Ovary (tissue), 9 donors: ENCODE data around the gene AMD1. TPM values are rescaled to one million over a fixed set of nuclear protein-coding genes. Genes with fewer than 3 reads are reported as not detected.

Experiments
- DNase-seq, 5 donors: peaks; one replicate each; pipeline ENCODE4 v3.0.0-alpha.2; 2019 to 2020
- H3K27ac ChIP-seq, 2 donors: fragments of 200-600 bp; one replicate each; pipeline versions ENCODE4 v1.5.1 to v1.8.0; 2019 to 2022
- H3K27me3 ChIP-seq: fragments of 200-600 bp; one replicate; pipeline ENCODE4 v1.8.0; 2022
- H3K36me3 ChIP-seq: fragments of 200-600 bp; sonication (generic); one replicate; pipeline ENCODE4 v1.5.1; 2019
- H3K4me1 ChIP-seq: one replicate; pipeline ENCODE4 v1.8.1; 2013; ENCODE audit warnings: mild to moderate bottlenecking, moderate library complexity; ENCODE audit not compliant: insufficient read depth
- H3K4me3 ChIP-seq: fragments of 200-600 bp; sonication (generic); one replicate; pipeline ENCODE4 v1.5.1; 2017
- H3K9me3 ChIP-seq, 2 donors: fragments of 200-600 bp in 1 of 2; sonication (generic) in 1 of 2; one replicate each; pipeline versions ENCODE4 v1.5.1 to v1.8.1; 2013 to 2019; ENCODE audit warnings: mild to moderate bottlenecking in 1 of 2, moderate library complexity in 1 of 2
- CTCF ChIP-seq, 3 donors: fragments of 450-650 bp in 2 of 3; fragments of 200-600 bp in 1 of 3; IDR thresholded peaks; one replicate each; pipeline versions ENCODE4 v1.5.1 to v1.8.0; 2016 to 2022; ENCODE audit warnings: antibody characterized with exemption in 3 of 3, mild to moderate bottlenecking in 1 of 3
- EP300 ChIP-seq: sonication (generic); formaldehyde crosslinking; IDR thresholded peaks from one replicate; pipeline ENCODE4 v1.6.1; 2017; ENCODE audit warnings: antibody characterized with exemption
- POLR2A ChIP-seq: fragments of 450-650 bp; IDR thresholded peaks from one replicate; pipeline ENCODE4 v1.6.1; 2017; ENCODE audit warnings: antibody characterized with exemption, mild to moderate bottlenecking, moderate library complexity
- WGBS, 3 donors: extraction: QIAGEN DNeasy Blood & Tissue Kit in 1 of 3; methylation state at CpG; one replicate each; pipeline versions ENCODE4 v1.1.5 to v1.1.7; 2013 to 2017; 5-methylcytosine and 5-hydroxymethylcytosine counted together
- intact Hi-C, 4 donors: fragments of 100-400 bp; cut with DNase I; formaldehyde crosslinking; loops; one replicate each; pipeline versions ENCODE4 v1.11.0 to v1.15.1; 2022 to 2023
- polyA plus RNA-seq, 2 donors: library from polyadenylated mRNA; stranded (reverse); fragments of 200-250 nt in 1 of 2; fragments of 350-450 nt in 1 of 2; fragmentation: Illumina TruSeq in 1 of 2; extraction: RNeasy Lipid Tissue Mini Kit (QIAGEN cat#74804) in 1 of 2; gene quantifications; one replicate each; pipeline ENCODE4 v1.2.3, GENCODE V29; 2013 to 2014
- total RNA-seq, 7 donors: library from RNA; depleted of rRNA in 2 of 7; stranded (reverse); fragments of >200 nt in 2 of 7; fragmentation: NEBNext Ultra II Directional in 3 of 7; extraction: Animal tissue kit (Norgen Biotek cat#: 25700) in 3 of 7; gene quantifications; one replicate each; pipeline versions ENCODE4 v1.1.0 to v1.2.4, GENCODE V29; 2016 to 2023
- donor health status: DM: no; HTN: no; CAD: no; lungs with moderate emphysema.
- donor health status: DM: no; HTN: no; CAD: no.
- donor health status: Bipolar disorder and iron deficiency.
- donor health status: DM: yes; HTN: yes; CAD: no.
- donor health status: DM: no; HTN: no; CAD: no.
- donor health status: DM: yes; HTN: yes; CAD: no.

The AMD1 gene
- total and polyA plus RNA-seq, 9 donors = 24.4 to 67.8 (median 60.3) TPM

- H3K4me1 ChIP-seq = no peaks in the 10 kb centered on the region
- no peaks in the 10 kb centered on the region for H3K36me3 ChIP-seq
- WGBS, 3 donors = 74 to 79% (median 78%) methylated on average over 5 of the region's 5 CpGs
- H3K9me3 ChIP-seq = no peaks in the 10 kb centered on the region
- H3K27ac ChIP-seq = no peak overlapping the region
- intact Hi-C loops = no loop called here
- DNase-seq = no peak
- H3K4me3 ChIP-seq = no peak overlapping the region
- TF ChIP-seq CTCF (IDR thresholded peaks at IDR 0.05) (no peak), EP300 (no peak), POLR2A (no peak)
- H3K27me3 ChIP-seq = no peaks in the 10 kb centered on the region
Measured at GRCh38 chr6:110853754-110854477, 20.7 kb upstream of the AMD1 start.

- Histone ChIP-seq H3K4me3 (no peak overlapping the region), H3K4me1 (no peaks in the 10 kb centered on the region), H3K9me3 (no peaks in the 10 kb centered on the region), H3K27me3 (no peaks in the 10 kb centered on the region), H3K27ac (no peak overlapping the region), H3K36me3 (no peaks in the 10 kb centered on the region)
- intact Hi-C loops = loop anchor here in 1 of 4 donors (5.0 kb wide), 1 partner anchor 876 kb away; no protein-coding TSS in a partner anchor
- WGBS, 3 donors = 94 to 96% (median 96%) methylated on average over 3 of the region's 3 CpGs
- TF ChIP-seq CTCF (IDR thresholded peaks at IDR 0.05) (no peak), POLR2A (no peak), EP300 (no peak)
- DNase-seq = no peak
Measured at GRCh38 chr6:110856296-110856695, 18.3 kb upstream of the AMD1 start.

- intact Hi-C loops = loop anchor here in 1 of 4 donors (5.0 kb wide), 1 partner anchor 874 kb away; no protein-coding TSS in a partner anchor
- Histone ChIP-seq H3K36me3 (no peaks in the 10 kb centered on the region), H3K9me3 (no peaks in the 10 kb centered on the region), H3K27me3 (no peaks in the 10 kb centered on the region), H3K4me1 (no peaks in the 10 kb centered on the region), H3K4me3 (no peak overlapping the region), H3K27ac (no peak overlapping the region)
- TF ChIP-seq CTCF (IDR thresholded peaks at IDR 0.05) (no peak), POLR2A (no peak), EP300 (no peak)
- DNase-seq = no peak
- 96 to 98% (median 97%) methylated on average over 21 of the region's 21 CpGs for WGBS, 3 donors
Measured at GRCh38 chr6:110858016-110858415, 16.6 kb upstream of the AMD1 start.

- 93 to 96% (median 95%) methylated on average over 31 of the region's 31 CpGs for WGBS, 3 donors
- Histone ChIP-seq H3K9me3 (no peaks in the 10 kb centered on the region), H3K4me1 (no peaks in the 10 kb centered on the region), H3K36me3 (no peaks in the 10 kb centered on the region), H3K4me3 (no peak overlapping the region), H3K27me3 (no peaks in the 10 kb centered on the region), H3K27ac (no peak overlapping the region)
- TF ChIP-seq CTCF (IDR thresholded peaks at IDR 0.05) (no peak), POLR2A (no peak), EP300 (no peak)
- DNase-seq = no peak
- intact Hi-C loops = loop anchor here in 1 of 4 donors (5.0 kb wide), 1 partner anchor 874 kb away; no protein-coding TSS in a partner anchor
Measured at GRCh38 chr6:110858562-110859214, 15.9 kb upstream of the AMD1 start.
